SK-N-SH treated with all-trans-retinoic acid at 6 μM for 48 hours (cell line): ENCODE data around the gene TRAF7.

Source experiments
- ATAC-seq: fragments of 200-7000 bp; cut with Tn5 transposase; 3 replicates; pipeline ENCODE4 v1.9.1; 2020; ENCODE audit warnings: mild to moderate bottlenecking, moderate library complexity
- ARNTL ChIP-seq: fragments of 450-650 bp; formaldehyde crosslinking; IDR thresholded peaks from 2 replicates; pipeline ENCODE4 v1.5.0; 2020; ENCODE audit warnings: low read depth, mild to moderate bottlenecking, moderate library complexity, borderline replicate concordance
- BACH2 ChIP-seq: fragments of 250-450 bp; sonication (Bioruptor Pico); IDR thresholded peaks from 2 replicates; pipeline ENCODE4 v1.9.0; 2021; ENCODE audit warnings: mild to moderate bottlenecking, borderline replicate concordance
- CSDC2 ChIP-seq: fragments of 250-450 bp; sonication (Bioruptor Pico); IDR thresholded peaks from 2 replicates; pipeline ENCODE4 v1.5.0; 2020; ENCODE audit warnings: mild to moderate bottlenecking, moderate library complexity
- ESRRG ChIP-seq: fragments of 250-450 bp; sonication (Bioruptor Pico); IDR thresholded peaks from 2 replicates; pipeline ENCODE4 v1.6.1; 2021; ENCODE audit warnings: mild to moderate bottlenecking
- GLIS3 ChIP-seq: fragments of 250-450 bp; sonication (Bioruptor Pico); IDR thresholded peaks from 2 replicates; pipeline ENCODE4 v1.5.0; 2020; ENCODE audit warnings: mild to moderate bottlenecking, moderate library complexity
- ISL1 ChIP-seq: fragments of 250-450 bp; sonication (Bioruptor Pico); IDR thresholded peaks from 2 replicates; pipeline ENCODE4 v2.1.2; 2022; ENCODE audit warnings: mild to moderate bottlenecking, moderate library complexity
- OSR1 ChIP-seq: fragments of 250-450 bp; sonication (Bioruptor Pico); IDR thresholded peaks from 2 replicates; pipeline ENCODE4 v1.8.0; 2022; ENCODE audit warnings: moderate library complexity, mild to moderate bottlenecking, inconsistent platforms
- PPARA ChIP-seq: fragments of 250-450 bp; sonication (Bioruptor Pico); IDR thresholded peaks from 2 replicates; pipeline ENCODE4 v1.5.0; 2020; ENCODE audit warnings: mild to moderate bottlenecking, borderline replicate concordance
- RARB ChIP-seq: fragments of 250-450 bp; sonication (Bioruptor Pico); IDR thresholded peaks from 2 replicates; pipeline ENCODE4 v1.8.0; 2021; ENCODE audit warnings: mild to moderate bottlenecking, moderate library complexity
- SNAI2 ChIP-seq: fragments of 250-450 bp; sonication (Bioruptor Pico); IDR thresholded peaks from 2 replicates; pipeline ENCODE4 v1.5.0; 2020; ENCODE audit warnings: mild to moderate bottlenecking, moderate library complexity
- TCF4 ChIP-seq: fragments of 250-450 bp; sonication (Bioruptor Pico); IDR thresholded peaks from 2 replicates; pipeline ENCODE4 v1.8.0; 2021; ENCODE audit warnings: mild to moderate bottlenecking, moderate library complexity, borderline replicate concordance
- TOX ChIP-seq: fragments of 250-450 bp; sonication (Bioruptor Pico); IDR thresholded peaks from 2 replicates; pipeline ENCODE4 v1.8.0; 2021; ENCODE audit warnings: mild to moderate bottlenecking, moderate library complexity, borderline replicate concordance
- ZC3H10 ChIP-seq: fragments of 250-450 bp; sonication (Bioruptor Pico); IDR thresholded peaks from 2 replicates; pipeline ENCODE4 v1.5.1; 2021; ENCODE audit warnings: mild to moderate bottlenecking, moderate library complexity
- ZFP3 ChIP-seq: fragments of 250-450 bp; sonication (Bioruptor Pico); IDR thresholded peaks from 2 replicates; pipeline ENCODE4 v1.5.0; 2020; ENCODE audit warnings: mild to moderate bottlenecking, moderate library complexity
- ZFP30 ChIP-seq: fragments of 450-650 bp; formaldehyde crosslinking; IDR thresholded peaks from 2 replicates; pipeline ENCODE4 v1.5.0; 2022; ENCODE audit warnings: mild to moderate bottlenecking, moderate library complexity
- ZNF565 ChIP-seq: fragments of 450-650 bp; formaldehyde crosslinking; conservative IDR thresholded peaks from 2 replicates; pipeline ENCODE4 v1.5.0; 2020; ENCODE audit warnings: low read depth, mild to moderate bottlenecking, moderate library complexity
- ZNF70 ChIP-seq: fragments of 450-650 bp; formaldehyde crosslinking; IDR thresholded peaks from 2 replicates; pipeline ENCODE4 v1.5.0; 2020; ENCODE audit warnings: mild to moderate bottlenecking, moderate library complexity
- ZNF8 ChIP-seq: fragments of 450-650 bp; formaldehyde crosslinking; IDR thresholded peaks from 2 replicates; pipeline ENCODE4 v1.5.0; 2020; ENCODE audit warnings: mild to moderate bottlenecking, moderate library complexity
- TF ChIP-seq, protein P1 (sequence below): fragments of 250-450 bp; sonication (Bioruptor Pico); IDR thresholded peaks from 2 replicates; pipeline ENCODE4 v1.5.1; 2020; ENCODE audit warnings: low read depth, mild to moderate bottlenecking, moderate library complexity
- TF ChIP-seq, protein P2 (sequence below): fragments of 250-450 bp; sonication (Bioruptor Pico); IDR thresholded peaks from 2 replicates; pipeline ENCODE4 v1.8.0; 2021; ENCODE audit warnings: low read depth, mild to moderate bottlenecking, moderate library complexity, borderline replicate concordance
- TF ChIP-seq, protein P3 (sequence below): fragments of 250-450 bp; sonication (Bioruptor Pico); IDR thresholded peaks from 2 replicates; pipeline ENCODE4 v1.5.0; 2020; ENCODE audit warnings: mild to moderate bottlenecking, moderate library complexity
- TF ChIP-seq, protein P4 (sequence below): fragments of 250-450 bp; sonication (Bioruptor Pico); IDR thresholded peaks from 2 replicates; pipeline ENCODE4 v1.5.1; 2021; ENCODE audit warnings: mild to moderate bottlenecking, moderate library complexity

Gene TRAF7

DNA sequence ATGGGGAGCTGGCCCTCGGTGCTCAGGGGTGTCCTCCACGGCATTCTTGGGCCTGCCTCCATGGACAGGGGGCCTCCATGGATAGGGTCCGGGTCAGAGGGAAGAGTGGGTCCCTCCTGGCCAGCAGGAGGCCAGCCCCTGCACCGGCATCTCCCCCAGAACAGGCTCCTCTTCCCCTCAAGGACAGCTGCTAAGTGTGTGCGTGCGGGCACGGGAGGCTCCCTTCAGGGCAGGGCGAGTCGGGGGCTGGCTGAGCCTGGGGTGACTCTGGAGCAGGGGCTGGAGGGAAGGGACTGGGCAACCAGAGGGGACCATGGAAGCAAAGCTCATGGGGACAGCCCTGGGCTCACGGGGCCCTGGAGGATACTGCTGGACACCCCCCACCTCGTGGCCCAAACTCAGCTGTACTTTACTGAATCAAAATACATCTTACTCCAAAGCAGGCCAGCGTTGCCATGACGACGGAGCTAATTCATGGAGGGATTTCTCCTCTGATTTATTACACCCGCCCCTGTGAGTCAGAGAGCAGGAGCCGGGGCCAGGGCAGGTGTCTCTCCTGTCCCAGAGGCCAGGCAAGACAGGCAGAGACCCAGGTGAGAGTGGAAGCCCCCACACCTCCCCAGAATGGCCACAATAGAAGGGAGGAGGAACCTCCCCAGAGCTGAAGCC, 38.7 kb downstream of the TRAF7 start:
- TF ChIP-seq, protein P1, sequence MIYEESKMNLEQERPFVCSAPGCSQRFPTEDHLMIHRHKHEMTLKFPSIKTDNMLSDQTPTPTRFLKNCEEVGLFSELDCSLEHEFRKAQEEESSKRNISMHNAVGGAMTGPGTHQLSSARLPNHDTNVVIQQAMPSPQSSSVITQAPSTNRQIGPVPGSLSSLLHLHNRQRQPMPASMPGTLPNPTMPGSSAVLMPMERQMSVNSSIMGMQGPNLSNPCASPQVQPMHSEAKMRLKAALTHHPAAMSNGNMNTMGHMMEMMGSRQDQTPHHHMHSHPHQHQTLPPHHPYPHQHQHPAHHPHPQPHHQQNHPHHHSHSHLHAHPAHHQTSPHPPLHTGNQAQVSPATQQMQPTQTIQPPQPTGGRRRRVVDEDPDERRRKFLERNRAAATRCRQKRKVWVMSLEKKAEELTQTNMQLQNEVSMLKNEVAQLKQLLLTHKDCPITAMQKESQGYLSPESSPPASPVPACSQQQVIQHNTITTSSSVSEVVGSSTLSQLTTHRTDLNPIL (CRISPR knock-in tag), result no peak
- TF ChIP-seq, protein P2, sequence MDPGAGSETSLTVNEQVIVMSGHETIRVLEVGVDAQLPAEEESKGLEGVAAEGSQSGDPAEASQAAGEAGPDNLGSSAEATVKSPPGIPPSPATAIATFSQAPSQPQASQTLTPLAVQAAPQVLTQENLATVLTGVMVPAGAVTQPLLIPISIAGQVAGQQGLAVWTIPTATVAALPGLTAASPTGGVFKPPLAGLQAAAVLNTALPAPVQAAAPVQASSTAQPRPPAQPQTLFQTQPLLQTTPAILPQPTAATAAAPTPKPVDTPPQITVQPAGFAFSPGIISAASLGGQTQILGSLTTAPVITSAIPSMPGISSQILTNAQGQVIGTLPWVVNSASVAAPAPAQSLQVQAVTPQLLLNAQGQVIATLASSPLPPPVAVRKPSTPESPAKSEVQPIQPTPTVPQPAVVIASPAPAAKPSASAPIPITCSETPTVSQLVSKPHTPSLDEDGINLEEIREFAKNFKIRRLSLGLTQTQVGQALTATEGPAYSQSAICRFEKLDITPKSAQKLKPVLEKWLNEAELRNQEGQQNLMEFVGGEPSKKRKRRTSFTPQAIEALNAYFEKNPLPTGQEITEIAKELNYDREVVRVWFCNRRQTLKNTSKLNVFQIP (CRISPR knock-in tag), result no peak
- TF ChIP-seq RARB (CRISPR knock-in tag), result no peak
- no peak for TF ChIP-seq ARNTL
- TF ChIP-seq, protein P3, sequence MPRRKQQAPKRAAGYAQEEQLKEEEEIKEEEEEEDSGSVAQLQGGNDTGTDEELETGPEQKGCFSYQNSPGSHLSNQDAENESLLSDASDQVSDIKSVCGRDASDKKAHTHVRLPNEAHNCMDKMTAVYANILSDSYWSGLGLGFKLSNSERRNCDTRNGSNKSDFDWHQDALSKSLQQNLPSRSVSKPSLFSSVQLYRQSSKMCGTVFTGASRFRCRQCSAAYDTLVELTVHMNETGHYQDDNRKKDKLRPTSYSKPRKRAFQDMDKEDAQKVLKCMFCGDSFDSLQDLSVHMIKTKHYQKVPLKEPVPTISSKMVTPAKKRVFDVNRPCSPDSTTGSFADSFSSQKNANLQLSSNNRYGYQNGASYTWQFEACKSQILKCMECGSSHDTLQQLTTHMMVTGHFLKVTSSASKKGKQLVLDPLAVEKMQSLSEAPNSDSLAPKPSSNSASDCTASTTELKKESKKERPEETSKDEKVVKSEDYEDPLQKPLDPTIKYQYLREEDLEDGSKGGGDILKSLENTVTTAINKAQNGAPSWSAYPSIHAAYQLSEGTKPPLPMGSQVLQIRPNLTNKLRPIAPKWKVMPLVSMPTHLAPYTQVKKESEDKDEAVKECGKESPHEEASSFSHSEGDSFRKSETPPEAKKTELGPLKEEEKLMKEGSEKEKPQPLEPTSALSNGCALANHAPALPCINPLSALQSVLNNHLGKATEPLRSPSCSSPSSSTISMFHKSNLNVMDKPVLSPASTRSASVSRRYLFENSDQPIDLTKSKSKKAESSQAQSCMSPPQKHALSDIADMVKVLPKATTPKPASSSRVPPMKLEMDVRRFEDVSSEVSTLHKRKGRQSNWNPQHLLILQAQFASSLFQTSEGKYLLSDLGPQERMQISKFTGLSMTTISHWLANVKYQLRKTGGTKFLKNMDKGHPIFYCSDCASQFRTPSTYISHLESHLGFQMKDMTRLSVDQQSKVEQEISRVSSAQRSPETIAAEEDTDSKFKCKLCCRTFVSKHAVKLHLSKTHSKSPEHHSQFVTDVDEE, result no peak
- no peak for TF ChIP-seq ISL1 (CRISPR knock-in tag)
- no peak for TF ChIP-seq OSR1
- TF ChIP-seq ZNF70 (CRISPR knock-in tag), result no peak
- no peak for TF ChIP-seq ZC3H10
- no peak for TF ChIP-seq ESRRG
- TF ChIP-seq GLIS3 (CRISPR knock-in tag), result no peak
- no peak for TF ChIP-seq BACH2 (CRISPR knock-in tag)
- TF ChIP-seq, protein P4, sequence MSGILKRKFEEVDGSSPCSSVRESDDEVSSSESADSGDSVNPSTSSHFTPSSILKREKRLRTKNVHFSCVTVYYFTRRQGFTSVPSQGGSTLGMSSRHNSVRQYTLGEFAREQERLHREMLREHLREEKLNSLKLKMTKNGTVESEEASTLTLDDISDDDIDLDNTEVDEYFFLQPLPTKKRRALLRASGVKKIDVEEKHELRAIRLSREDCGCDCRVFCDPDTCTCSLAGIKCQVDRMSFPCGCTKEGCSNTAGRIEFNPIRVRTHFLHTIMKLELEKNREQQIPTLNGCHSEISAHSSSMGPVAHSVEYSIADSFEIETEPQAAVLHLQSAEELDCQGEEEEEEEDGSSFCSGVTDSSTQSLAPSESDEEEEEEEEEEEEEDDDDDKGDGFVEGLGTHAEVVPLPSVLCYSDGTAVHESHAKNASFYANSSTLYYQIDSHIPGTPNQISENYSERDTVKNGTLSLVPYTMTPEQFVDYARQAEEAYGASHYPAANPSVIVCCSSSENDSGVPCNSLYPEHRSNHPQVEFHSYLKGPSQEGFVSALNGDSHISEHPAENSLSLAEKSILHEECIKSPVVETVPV (CRISPR knock-in tag), result no peak
- no peak for TF ChIP-seq ZFP30 (CRISPR knock-in tag)
- TF ChIP-seq SNAI2 (CRISPR knock-in tag), result no peak
- TF ChIP-seq PPARA (CRISPR knock-in tag), result no peak
- TF ChIP-seq TCF4 (CRISPR knock-in tag), result no peak
- no peak for TF ChIP-seq ZNF8 (CRISPR knock-in tag)
- no peak for TF ChIP-seq ZFP3 (CRISPR knock-in tag)
- peak; percentile 12 for ATAC-seq

DNA sequence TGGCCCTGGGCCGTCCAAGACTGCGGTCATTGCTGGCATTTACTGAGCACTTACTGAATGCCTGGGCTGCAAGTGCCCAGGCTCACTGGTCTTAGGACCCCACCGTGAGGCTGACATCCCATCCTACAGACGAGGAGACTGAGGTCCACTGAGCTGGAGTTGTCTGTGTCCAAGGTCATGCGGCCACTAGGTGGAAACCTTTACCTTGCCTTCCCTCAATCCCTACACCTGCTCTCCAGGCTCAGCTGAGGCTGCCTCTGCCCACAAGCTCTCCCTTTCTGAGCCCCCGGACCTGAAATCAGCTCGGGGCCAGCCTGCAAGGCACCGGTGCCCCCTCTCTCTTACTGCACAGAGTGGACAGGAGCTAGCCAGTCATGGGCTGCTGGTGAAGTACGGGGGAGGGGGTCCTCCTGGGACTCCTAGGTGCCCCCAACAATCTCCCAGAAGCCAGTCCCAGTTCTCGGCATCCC, 39.3 kb downstream of the TRAF7 start:
- TF ChIP-seq RARB (CRISPR knock-in tag) (no peak), TOX (no peak), BACH2 (CRISPR knock-in tag) (no peak), ISL1 (CRISPR knock-in tag) (no peak), ZC3H10 (no peak), ZNF8 (CRISPR knock-in tag) (no peak), TCF4 (CRISPR knock-in tag) (no peak), ARNTL (no peak), ZNF70 (CRISPR knock-in tag) (no peak), CSDC2 (no peak), ZFP3 (CRISPR knock-in tag) (no peak), ESRRG (no peak), PPARA (CRISPR knock-in tag) (no peak), SNAI2 (CRISPR knock-in tag) (no peak), GLIS3 (CRISPR knock-in tag) (no peak), ZNF565 (CRISPR knock-in tag) (no peak)
- TF ChIP-seq, protein P3, result no peak
- TF ChIP-seq, protein P4 (CRISPR knock-in tag), result no peak
- TF ChIP-seq, protein P1 (CRISPR knock-in tag), result no peak
- peak; percentile 80 for ATAC-seq
